Keratinocyte (primary cell): ENCODE data around the gene CNTNAP2.

Experiments used
- EZH2 ChIP-seq: IDR thresholded peaks from one replicate; pipeline ENCODE4 v1.6.1; 2012; ENCODE audit warnings: inconsistent platforms, mild to moderate bottlenecking, low read length, moderate library complexity
- TF ChIP-seq, protein P1 (sequence below), 3 experiments: IDR thresholded peaks in 1 of 3; conservative IDR thresholded peaks in 1 of 3; optimal IDR thresholded peaks in 1 of 3; 2 replicates in 2 of 3; 3 replicates in 1 of 3; pipeline versions ENCODE3 to v1.5.1; 2011; ENCODE audit warnings: low read length in 3 of 3, mild to moderate bottlenecking in 3 of 3, moderate library complexity in 2 of 3, control low read depth in 1 of 3, inconsistent platforms in 1 of 3; ENCODE audit not compliant: insufficient read depth in 2 of 3; ENCODE audit errors: extremely low read depth in 1 of 3

DNA sequence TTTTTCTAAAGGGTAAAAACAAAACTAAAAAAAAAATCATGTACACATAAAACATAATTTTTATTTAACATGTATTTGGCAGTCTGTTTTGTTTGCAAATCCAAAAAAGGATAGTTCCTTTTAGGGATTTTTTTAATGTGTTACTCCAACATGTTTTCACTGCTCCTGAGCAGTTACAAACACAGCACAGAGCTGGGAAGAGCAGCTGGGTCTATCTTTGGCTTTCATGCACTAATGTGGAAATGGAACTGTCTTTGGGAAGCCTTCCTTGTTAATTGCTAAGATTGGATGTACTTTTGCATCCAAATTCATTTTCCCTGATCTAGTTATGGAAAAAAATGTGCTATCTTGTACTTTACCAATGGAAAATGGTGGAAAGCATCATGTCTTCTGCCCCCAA lies 1035.1 kb downstream of the CNTNAP2 start:
- TF ChIP-seq, protein P1, sequence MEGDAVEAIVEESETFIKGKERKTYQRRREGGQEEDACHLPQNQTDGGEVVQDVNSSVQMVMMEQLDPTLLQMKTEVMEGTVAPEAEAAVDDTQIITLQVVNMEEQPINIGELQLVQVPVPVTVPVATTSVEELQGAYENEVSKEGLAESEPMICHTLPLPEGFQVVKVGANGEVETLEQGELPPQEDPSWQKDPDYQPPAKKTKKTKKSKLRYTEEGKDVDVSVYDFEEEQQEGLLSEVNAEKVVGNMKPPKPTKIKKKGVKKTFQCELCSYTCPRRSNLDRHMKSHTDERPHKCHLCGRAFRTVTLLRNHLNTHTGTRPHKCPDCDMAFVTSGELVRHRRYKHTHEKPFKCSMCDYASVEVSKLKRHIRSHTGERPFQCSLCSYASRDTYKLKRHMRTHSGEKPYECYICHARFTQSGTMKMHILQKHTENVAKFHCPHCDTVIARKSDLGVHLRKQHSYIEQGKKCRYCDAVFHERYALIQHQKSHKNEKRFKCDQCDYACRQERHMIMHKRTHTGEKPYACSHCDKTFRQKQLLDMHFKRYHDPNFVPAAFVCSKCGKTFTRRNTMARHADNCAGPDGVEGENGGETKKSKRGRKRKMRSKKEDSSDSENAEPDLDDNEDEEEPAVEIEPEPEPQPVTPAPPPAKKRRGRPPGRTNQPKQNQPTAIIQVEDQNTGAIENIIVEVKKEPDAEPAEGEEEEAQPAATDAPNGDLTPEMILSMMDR (optimal IDR thresholded peaks at IDR 0.05 in 1 of 3, IDR thresholded peaks at IDR 0.05 in 1 of 3, conservative IDR thresholded peaks at IDR 0.05 in 1 of 3; ENCODE audit: extremely low read depth in 1 of 3, insufficient read depth in 2 of 3, low read length in 3 of 3): no peak
- no peak for TF ChIP-seq EZH2
